ENCODE results near the gene GJA9. TPM values are rescaled to one million over a fixed set of nuclear protein-coding genes. Genes with fewer than 3 reads are reported as not detected.

Gene GJA9
- total RNA-seq, 1 experiment from 2014 or later, result 0.10 TPM

DNA sequence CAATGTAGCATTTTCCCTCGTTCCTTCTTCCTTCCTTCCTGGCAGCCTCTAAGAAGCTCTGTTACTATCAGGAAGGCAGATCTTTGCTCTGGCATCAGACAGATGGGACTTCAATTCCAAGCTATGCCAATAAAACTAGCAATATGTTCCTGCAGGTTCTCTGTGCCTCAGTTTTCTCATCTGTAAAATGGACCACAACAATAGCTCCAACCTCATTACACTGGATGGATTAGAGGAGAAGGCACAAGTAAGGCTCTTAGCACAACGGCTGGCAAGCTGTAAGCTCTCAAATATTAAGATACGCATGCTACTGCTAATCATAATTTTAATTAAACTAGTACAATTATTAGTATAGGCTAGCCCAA, 49.0 kb downstream of the GJA9 start:
- Histone ChIP-seq H3K4me3 (ENCODE audit: low read depth in 2 of 2, low read length in 2 of 2) (no peak overlapping the region), H3K4me1 (ENCODE audit: control insufficient read depth, insufficient read depth, low read length) (no peaks in the 10 kb centered on the region; the same call in 1 of the 2 replicates), H3K27me3 (ENCODE audit: control insufficient read depth, insufficient read depth, low read length) (peaks cover 17% of the 10 kb centered on the region), H3K27ac (ENCODE audit: low read length) (no peak overlapping the region), H3K36me3 (ENCODE audit: control insufficient read depth, insufficient read depth, low read length) (no peaks in the 10 kb centered on the region), H3K9me3 (ENCODE audit: control insufficient read depth, insufficient read depth, low read depth, low read length) (no peaks in the 10 kb centered on the region)
- no TSS peak for BruUV-seq (replicated peaks)
- no peak for ATAC-seq
- in situ Hi-C loops (cut with HindIII; ENCODE audit: low pct_unique_long_range_greater_than_20kb, low sequenced_read_pairs), result no loop called here
- intact Hi-C loops (cut with micrococcal nuclease; ENCODE audit: unreplicated experiment), result no loop called here
- TF ChIP-seq TCF7L2 (IDR thresholded peaks at IDR 0.05; ENCODE audit: low read depth, low read length), result no peak
- TF ChIP-seq SIN3A (IDR thresholded peaks at IDR 0.05; ENCODE audit: borderline replicate concordance, insufficient read depth, low read depth, low read length), result no peak
- TF ChIP-seq CTCF (IDR thresholded peaks at IDR 0.05), result no peak
- TF ChIP-seq REST (IDR thresholded peaks at IDR 0.05; ENCODE audit: insufficient read depth in 1 of 2, low read depth in 2 of 2, low read length in 1 of 2), result no peak
- no peak for TF ChIP-seq POLR2AphosphoS5 (IDR thresholded peaks at IDR 0.05; ENCODE audit: low read depth, low read length)
- no peak for DNase-seq (ENCODE audit: low read depth, low spot score)
- ChIA-PET CTCF (interaction anchor here (0.6 to 0.7 kb wide), 2 partner anchors 807 to 1109 kb away, joined by 3 to 4 read pairs; no protein-coding TSS in a partner anchor), POLR2A (no interaction called here)

DNA sequence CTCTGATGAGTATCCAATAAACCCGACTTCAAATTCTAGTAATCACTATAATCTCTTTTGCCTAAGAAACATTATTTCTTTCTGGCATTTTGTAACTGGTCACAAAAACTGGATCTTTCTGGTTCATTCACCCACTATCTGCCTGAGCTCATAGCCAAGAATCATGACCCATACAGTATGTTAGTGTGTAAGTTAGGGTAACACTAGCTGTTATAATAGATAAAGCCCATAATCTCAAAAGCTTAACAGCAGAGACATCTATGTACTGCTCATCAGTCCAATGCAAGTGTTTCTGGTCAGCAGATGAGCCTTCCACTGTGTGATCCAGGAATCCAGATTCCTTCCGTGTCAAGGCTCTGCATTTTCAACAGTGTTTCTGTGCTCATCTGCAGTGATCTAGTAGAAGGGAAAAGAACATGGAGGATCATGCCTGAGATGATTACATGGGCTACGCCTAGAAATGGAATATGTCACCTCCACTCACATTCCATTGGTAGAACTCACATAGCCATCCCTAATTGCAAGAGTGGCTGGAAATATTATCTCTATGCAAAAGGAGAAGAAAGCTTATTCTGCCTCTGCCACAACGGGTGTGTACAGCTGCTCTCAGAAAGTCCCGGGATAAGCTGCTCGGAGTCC, 49.5 kb downstream of the GJA9 start:
- no peaks in the 10 kb centered on the region for H3K36me3 ChIP-seq (ENCODE audit: control insufficient read depth, insufficient read depth, low read length)
- in situ Hi-C loops (cut with HindIII; ENCODE audit: low pct_unique_long_range_greater_than_20kb, low sequenced_read_pairs), result no loop called here
- H3K4me3 ChIP-seq (ENCODE audit: low read depth in 2 of 2, low read length in 2 of 2), result no peak overlapping the region
- TF ChIP-seq CTCF (IDR thresholded peaks at IDR 0.05) (no peak), REST (IDR thresholded peaks at IDR 0.05; ENCODE audit: insufficient read depth in 1 of 2, low read depth in 2 of 2, low read length in 1 of 2) (no peak), TCF7L2 (IDR thresholded peaks at IDR 0.05; ENCODE audit: low read depth, low read length) (no peak), SIN3A (IDR thresholded peaks at IDR 0.05; ENCODE audit: borderline replicate concordance, insufficient read depth, low read depth, low read length) (no peak), POLR2AphosphoS5 (IDR thresholded peaks at IDR 0.05; ENCODE audit: low read depth, low read length) (no peak)
- H3K27ac ChIP-seq (ENCODE audit: low read length), result no peak overlapping the region
- ChIA-PET POLR2A (no interaction called here), CTCF (interaction anchor here (0.6 to 0.7 kb wide), 2 partner anchors 807 to 1108 kb away, joined by 3 to 4 read pairs; no protein-coding TSS in a partner anchor)
- no TSS peak for BruUV-seq (replicated peaks)
- ATAC-seq, result no peak
- no peaks in the 10 kb centered on the region; the same call in 1 of the 2 replicates for H3K4me1 ChIP-seq (ENCODE audit: control insufficient read depth, insufficient read depth, low read length)
- intact Hi-C loops (cut with micrococcal nuclease; ENCODE audit: unreplicated experiment), result no loop called here
- H3K9me3 ChIP-seq (ENCODE audit: control insufficient read depth, insufficient read depth, low read depth, low read length), result no peaks in the 10 kb centered on the region
- H3K27me3 ChIP-seq (ENCODE audit: control insufficient read depth, insufficient read depth, low read length), result peaks cover 21% of the 10 kb centered on the region
- no peak for DNase-seq (ENCODE audit: low read depth, low spot score)

Measured in Panc1 (cell line).